NCI-H1105 (cell line): ENCODE measurements around the gene PRKAR1B.

Experiments used
- DNase-seq: peaks from one replicate; lab custom pipeline; 2025; lab: John Stamatoyannopoulos, UW

Gene PRKAR1B

GRCh38 chr7:509426-510130 is 217.5 kb downstream of the PRKAR1B start:
- DNase-seq = no peak

GRCh38 chr7:508461-509170 is 218.5 kb downstream of the PRKAR1B start:
- DNase-seq = no peak

GRCh38 chr7:507623-508300 is 219.3 kb downstream of the PRKAR1B start:
- DNase-seq = no peak

GRCh38 chr7:506921-507622 is 220.0 kb downstream of the PRKAR1B start:
- DNase-seq = no peak

- DNase-seq = no peak
Observed at GRCh38 chr7:506391-506831, 220.7 kb downstream of the PRKAR1B start.

- no peak for DNase-seq
Observed at GRCh38 chr7:505171-505570, 221.9 kb downstream of the PRKAR1B start.

- DNase-seq = no peak
Observed at GRCh38 chr7:504221-505111, 222.6 kb downstream of the PRKAR1B start.

GRCh38 chr7:503575-504111 is 223.4 kb downstream of the PRKAR1B start:
- DNase-seq = no peak

- DNase-seq = no peak
Observed at GRCh38 chr7:502296-502695, 224.8 kb downstream of the PRKAR1B start.

GRCh38 chr7:501526-501925 is 225.6 kb downstream of the PRKAR1B start:
- DNase-seq = no peak

GRCh38 chr7:500521-501420 is 226.3 kb downstream of the PRKAR1B start:
- DNase-seq = no peak

- DNase-seq = no peak
Observed at GRCh38 chr7:499853-500485, 227.1 kb downstream of the PRKAR1B start.
